ENCODE results near the gene DOCK3.

GRCh38 chr3:51350751-51351150 is 676.0 kb downstream of the DOCK3 start:
- TF ChIP-seq, protein P1, sequence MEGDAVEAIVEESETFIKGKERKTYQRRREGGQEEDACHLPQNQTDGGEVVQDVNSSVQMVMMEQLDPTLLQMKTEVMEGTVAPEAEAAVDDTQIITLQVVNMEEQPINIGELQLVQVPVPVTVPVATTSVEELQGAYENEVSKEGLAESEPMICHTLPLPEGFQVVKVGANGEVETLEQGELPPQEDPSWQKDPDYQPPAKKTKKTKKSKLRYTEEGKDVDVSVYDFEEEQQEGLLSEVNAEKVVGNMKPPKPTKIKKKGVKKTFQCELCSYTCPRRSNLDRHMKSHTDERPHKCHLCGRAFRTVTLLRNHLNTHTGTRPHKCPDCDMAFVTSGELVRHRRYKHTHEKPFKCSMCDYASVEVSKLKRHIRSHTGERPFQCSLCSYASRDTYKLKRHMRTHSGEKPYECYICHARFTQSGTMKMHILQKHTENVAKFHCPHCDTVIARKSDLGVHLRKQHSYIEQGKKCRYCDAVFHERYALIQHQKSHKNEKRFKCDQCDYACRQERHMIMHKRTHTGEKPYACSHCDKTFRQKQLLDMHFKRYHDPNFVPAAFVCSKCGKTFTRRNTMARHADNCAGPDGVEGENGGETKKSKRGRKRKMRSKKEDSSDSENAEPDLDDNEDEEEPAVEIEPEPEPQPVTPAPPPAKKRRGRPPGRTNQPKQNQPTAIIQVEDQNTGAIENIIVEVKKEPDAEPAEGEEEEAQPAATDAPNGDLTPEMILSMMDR (conservative IDR thresholded peaks at IDR 0.05 in 1 of 2, IDR thresholded peaks at IDR 0.05 in 1 of 2; ENCODE audit: extremely low read depth in 1 of 2, insufficient read depth in 1 of 2, low read depth in 1 of 2, low read length in 2 of 2) = no peak
- TF ChIP-seq EZH2 (IDR thresholded peaks at IDR 0.05; ENCODE audit: borderline replicate concordance, low read length) = no peak

Measured in mammary epithelial cell (primary cell).